Measurements from ENCODE around the gene SAMD7.
A peak's percentile ranks its signal among the peaks of the same experiment; 100 is the strongest.

The SAMD7 gene

GRCh38 chr3:169948559-169949448, 37.4 kb downstream of the SAMD7 start:
- H3K4me3 ChIP-seq (replicated peaks; ENCODE audit: low read depth, low read length): no peak overlapping the region
- TF ChIP-seq CTCF (IDR thresholded peaks at IDR 0.05; ENCODE audit: low read length, missing control alignments): no peak
- DNase-seq (ENCODE audit: low read depth): no peak

- no peak overlapping the region for H3K4me3 ChIP-seq (replicated peaks; ENCODE audit: low read depth, low read length)
- TF ChIP-seq CTCF (IDR thresholded peaks at IDR 0.05; ENCODE audit: low read length, missing control alignments): no peak
- DNase-seq (ENCODE audit: low read depth): peak; percentile 8
Observed at GRCh38 chr3:169952045-169952444, 40.7 kb downstream of the SAMD7 start.

GRCh38 chr3:169953462-169954141, 42.2 kb downstream of the SAMD7 start:
- peak; percentile 3 for DNase-seq (ENCODE audit: low read depth)
- H3K4me3 ChIP-seq (replicated peaks; ENCODE audit: low read depth, low read length): no peak overlapping the region
- no peak for TF ChIP-seq CTCF (IDR thresholded peaks at IDR 0.05; ENCODE audit: low read length, missing control alignments)

- TF ChIP-seq CTCF (IDR thresholded peaks at IDR 0.05; ENCODE audit: low read length, missing control alignments): no peak
- no peak overlapping the region for H3K4me3 ChIP-seq (replicated peaks; ENCODE audit: low read depth, low read length)
- no peak for DNase-seq (ENCODE audit: low read depth)
Observed at GRCh38 chr3:169954142-169954756, 42.9 kb downstream of the SAMD7 start.

GRCh38 chr3:169955406-169955805, 44.0 kb downstream of the SAMD7 start:
- TF ChIP-seq CTCF (IDR thresholded peaks at IDR 0.05; ENCODE audit: low read length, missing control alignments): no peak
- DNase-seq (ENCODE audit: low read depth): no peak

GRCh38 chr3:169964176-169964575, 52.8 kb downstream of the SAMD7 start:
- no peak for TF ChIP-seq CTCF (IDR thresholded peaks at IDR 0.05; ENCODE audit: low read length, missing control alignments)
- peak; percentile 35 for DNase-seq (ENCODE audit: low read depth)

More at GRCh38 chr3:169955406-169955805, 44.0 kb downstream of the SAMD7 start:
- no peak overlapping the region for H3K4me3 ChIP-seq (replicated peaks; ENCODE audit: low read depth, low read length)

More at GRCh38 chr3:169964176-169964575, 52.8 kb downstream of the SAMD7 start:
- H3K4me3 ChIP-seq (replicated peaks; ENCODE audit: low read depth, low read length): no peak overlapping the region

All from fibroblast of pulmonary artery (primary cell).